SH-SY5Y (cell line): ENCODE data around the gene PDGFD.

Experiments
- GATA2 ChIP-seq: IDR thresholded peaks from 2 replicates; pipeline ENCODE4 v1.6.1; 2011; ENCODE audit warnings: mild to moderate bottlenecking, low read depth, low read length
- GATA3 ChIP-seq: IDR thresholded peaks from 2 replicates; pipeline ENCODE4 v1.6.1; 2011; ENCODE audit warnings: low read depth, mild to moderate bottlenecking, low read length, moderate library complexity

Gene PDGFD

GRCh38 chr11:103907136-103907535 is 256.8 kb downstream of the PDGFD start:
- TF ChIP-seq GATA3 (no peak), GATA2 (no peak)

- TF ChIP-seq GATA3: no peak
- TF ChIP-seq GATA2: no peak
Observed at GRCh38 chr11:103906291-103906867, 257.6 kb downstream of the PDGFD start.

GRCh38 chr11:103904324-103904667 is 259.7 kb downstream of the PDGFD start:
- no peak for TF ChIP-seq GATA2
- no peak for TF ChIP-seq GATA3

GRCh38 chr11:103903621-103904323 is 260.2 kb downstream of the PDGFD start:
- no peak for TF ChIP-seq GATA3
- TF ChIP-seq GATA2: no peak

GRCh38 chr11:103902994-103903393 is 261.0 kb downstream of the PDGFD start:
- TF ChIP-seq GATA3 (no peak), GATA2 (no peak)

- no peak for TF ChIP-seq GATA2
- no peak for TF ChIP-seq GATA3
Observed at GRCh38 chr11:103901656-103902055, 262.3 kb downstream of the PDGFD start.

- TF ChIP-seq GATA3 (no peak), GATA2 (no peak)
Observed at GRCh38 chr11:103898577-103899336, 265.2 kb downstream of the PDGFD start.

- TF ChIP-seq GATA3 (no peak), GATA2 (no peak)
Observed at GRCh38 chr11:103898065-103898464, 265.9 kb downstream of the PDGFD start.

- no peak for TF ChIP-seq GATA3
- no peak for TF ChIP-seq GATA2
Observed at GRCh38 chr11:103897160-103897936, 266.6 kb downstream of the PDGFD start.

GRCh38 chr11:103895106-103895505 is 268.8 kb downstream of the PDGFD start:
- TF ChIP-seq GATA3: no peak

GRCh38 chr11:103894673-103895072 is 269.3 kb downstream of the PDGFD start:
- TF ChIP-seq GATA2 (no peak), GATA3 (no peak)

GRCh38 chr11:103894034-103894433 is 269.9 kb downstream of the PDGFD start:
- TF ChIP-seq GATA2 (no peak), GATA3 (no peak)

GRCh38 chr11:103893371-103893770 is 270.6 kb downstream of the PDGFD start:
- TF ChIP-seq GATA3 (no peak), GATA2 (no peak)

GRCh38 chr11:103892603-103893002 is 271.3 kb downstream of the PDGFD start:
- no peak for TF ChIP-seq GATA3
- TF ChIP-seq GATA2: no peak

GRCh38 chr11:103890654-103891053 is 273.3 kb downstream of the PDGFD start:
- TF ChIP-seq GATA3 (no peak), GATA2 (no peak)
